CD14-positive monocyte (primary cell): ENCODE measurements around the gene DIRAS1. TPM values are rescaled to one million over a fixed set of nuclear protein-coding genes. Genes with fewer than 3 reads are reported as not detected.

Source experiments
- DNase-seq, 3 donors: peaks; one replicate each; pipeline ENCODE4 v3.0.0-alpha.2; 2011 to 2022
- H2AFZ ChIP-seq: 2 replicates; pipeline ENCODE4 v1.6.0; 2012; ENCODE audit warnings: mild to moderate bottlenecking, low read depth, low read length, inconsistent platforms; ENCODE audit not compliant: insufficient read depth, poor library complexity, severe bottlenecking
- H3K27ac ChIP-seq, 2 donors: 1 replicate in 1 of 2; 2 replicates in 1 of 2; pipeline ENCODE4 v1.5.1; 2012 to 2013; ENCODE audit warnings: low read length in 2 of 2, control low read depth in 1 of 2, inconsistent platforms in 1 of 2, low read depth in 1 of 2, mild to moderate bottlenecking in 1 of 2
- H3K27me3 ChIP-seq, 2 donors: one replicate each; pipeline versions ENCODE4 v1.6.0 to v1.6.1; 2011 to 2013; ENCODE audit warnings: low read length in 2 of 2; ENCODE audit not compliant: control insufficient read depth in 2 of 2, insufficient read depth in 2 of 2
- H3K36me3 ChIP-seq, 2 donors: replicated peaks in 1 of 2; 1 replicate in 1 of 2; 2 replicates in 1 of 2; pipeline versions ENCODE4 v1.5.1 to v1.6.1; 2012 to 2013; ENCODE audit warnings: low read length in 2 of 2, control low read depth in 1 of 2, inconsistent platforms in 1 of 2, mild to moderate bottlenecking in 1 of 2; ENCODE audit not compliant: insufficient read depth in 2 of 2, control insufficient read depth in 1 of 2
- H3K4me1 ChIP-seq, 2 donors: 1 replicate in 1 of 2; 2 replicates in 1 of 2; pipeline versions ENCODE4 v1.5.1 to v1.6.1; 2012 to 2013; ENCODE audit warnings: low read length in 2 of 2, control low read depth in 1 of 2, inconsistent platforms in 1 of 2, mild to moderate bottlenecking in 1 of 2, moderate library complexity in 1 of 2; ENCODE audit not compliant: insufficient read depth in 2 of 2, control insufficient read depth in 1 of 2
- H3K4me2 ChIP-seq: replicated peaks from 2 replicates; pipeline ENCODE3; 2012; ENCODE audit warnings: low read length, moderate library complexity, mild to moderate bottlenecking; ENCODE audit not compliant: poor library complexity, severe bottlenecking; ENCODE audit errors: extremely low read depth
- H3K4me3 ChIP-seq, 3 experiments: fragments of 200-600 bp in 1 of 3; sonication (generic) in 1 of 3; replicated peaks in 1 of 3; 1 replicate in 2 of 3; 2 replicates in 1 of 3; pipeline ENCODE4 v1.5.1; 2011 to 2013; ENCODE audit warnings: low read length in 3 of 3, mild to moderate bottlenecking in 3 of 3, control low read depth in 2 of 3, low read depth in 2 of 3, inconsistent platforms in 1 of 3, moderate library complexity in 1 of 3
- H3K79me2 ChIP-seq: 2 replicates; pipeline ENCODE4 v1.6.0; 2012; ENCODE audit warnings: mild to moderate bottlenecking, control low read depth, inconsistent platforms, low read length, moderate library complexity; ENCODE audit not compliant: insufficient read depth
- H3K9ac ChIP-seq: 2 replicates; pipeline ENCODE4 v1.6.0; 2017; ENCODE audit warnings: low read length, mild to moderate bottlenecking; ENCODE audit not compliant: insufficient read depth, poor library complexity, severe bottlenecking
- H3K9me3 ChIP-seq, 2 donors: replicated peaks in 1 of 2; 1 replicate in 1 of 2; 2 replicates in 1 of 2; pipeline versions ENCODE4 v1.5.1 to v1.6.1; 2012 to 2013; ENCODE audit warnings: low read length in 2 of 2, control low read depth in 1 of 2; ENCODE audit not compliant: control insufficient read depth in 1 of 2, insufficient read depth in 1 of 2
- H4K20me1 ChIP-seq: 2 replicates; pipeline ENCODE4 v1.6.0; 2012; ENCODE audit warnings: mild to moderate bottlenecking, low read length, control low read depth, moderate library complexity; ENCODE audit not compliant: insufficient read depth
- H3K27ac Mint-ChIP-seq, 7 donors: one replicate each; pipeline ENCODE4 v1.8.0; 2020; ENCODE audit warnings: mild to moderate bottlenecking in 7 of 7, mixed read lengths in 7 of 7, moderate library complexity in 6 of 7, inconsistent platforms in 2 of 7
- H3K27me3 Mint-ChIP-seq, 3 donors: one replicate each; pipeline ENCODE4 v1.8.0; 2021 to 2022; ENCODE audit warnings: low read depth in 3 of 3, mild to moderate bottlenecking in 3 of 3, mixed read lengths in 3 of 3, moderate library complexity in 3 of 3, inconsistent platforms in 1 of 3
- H3K36me3 Mint-ChIP-seq, 2 donors: one replicate each; pipeline ENCODE4 v1.8.0; 2020; ENCODE audit warnings: mixed read lengths in 2 of 2, inconsistent platforms in 1 of 2, mild to moderate bottlenecking in 1 of 2
- H3K4me1 Mint-ChIP-seq: one replicate; pipeline ENCODE4 v1.8.0; 2020; ENCODE audit warnings: mild to moderate bottlenecking, mixed read lengths
- H3K4me3 Mint-ChIP-seq, 2 donors: one replicate each; pipeline ENCODE4 v1.8.0; 2020; ENCODE audit warnings: mild to moderate bottlenecking in 2 of 2, mixed read lengths in 2 of 2, moderate library complexity in 1 of 2
- H3K9me3 Mint-ChIP-seq, 7 donors: one replicate each; pipeline ENCODE4 v1.8.0; 2020 to 2022; ENCODE audit warnings: mixed read lengths in 7 of 7, mild to moderate bottlenecking in 6 of 7, moderate library complexity in 6 of 7, inconsistent platforms in 2 of 7
- CTCF ChIP-seq: fragments of 200-600 bp; IDR thresholded peaks from one replicate; pipeline ENCODE4 v1.8.0; 2022; ENCODE audit warnings: antibody characterized with exemption, mild to moderate bottlenecking
- WGBS: methylation state at CpG from one replicate; pipeline ENCODE4 v1.1.5; 2013; ENCODE audit warnings: missing lambda C conversion rate; ENCODE audit not compliant: insufficient coverage; 5-methylcytosine and 5-hydroxymethylcytosine counted together
- intact Hi-C, 2 donors: fragments of 100-400 bp; cut with micrococcal nuclease; formaldehyde crosslinking; loops; one replicate each; pipeline versions ENCODE4 v1.15.0 to v1.15.1; 2023
- polyA plus RNA-seq, 3 donors: library from polyadenylated mRNA; depleted of rRNA in 1 of 3; unstranded in 2 of 3; stranded (reverse) in 1 of 3; fragments of 300-500 nt in 2 of 3; fragments of >200 nt in 1 of 3; fragmentation: Illumina TruSeq in 2 of 3; gene quantifications; 1 replicate in 2 of 3; 2 replicates in 1 of 3; pipeline ENCODE4 v1.2.3, GENCODE V29; 2012 to 2021

The DIRAS1 gene
- polyA plus RNA-seq, 3 donors, result 0.04 TPM; not detected in 2

- H3K9me3 ChIP-seq, result peaks cover 14 to 21% of the 10 kb centered on the region in 2 donors
- H3K27me3 ChIP-seq, result peaks cover 12 to 24% of the 10 kb centered on the region in 2 donors
- 95% methylated on average over 42 of the region's 51 CpGs for WGBS
- H2AFZ ChIP-seq, result no peak overlapping the region
- Mint-ChIP-seq H3K27ac (no peak overlapping the region), H3K36me3 (no peaks in the 10 kb centered on the region), H3K4me1 (peaks cover 7% of the 10 kb centered on the region), H3K27me3 (peaks cover 21 to 42% (median 23%) of the 10 kb centered on the region in 3 donors), H3K9me3 (peaks cover 13 to 25% (median 18%) of the 10 kb centered on the region in 7 donors), H3K4me3 (no peak overlapping the region)
- H3K4me1 ChIP-seq, result peaks cover 5 to 10% of the 10 kb centered on the region in 2 donors
- intact Hi-C loops, result no loop called here
- H3K79me2 ChIP-seq, result no peaks in the 10 kb centered on the region
- H3K9ac ChIP-seq, result no peak overlapping the region
- H3K4me2 ChIP-seq, result no peak overlapping the region
- H3K36me3 ChIP-seq, result no peaks in the 10 kb centered on the region
- H4K20me1 ChIP-seq, result no peaks in the 10 kb centered on the region
- no peak for TF ChIP-seq CTCF
- no peak overlapping the region for H3K27ac ChIP-seq
- DNase-seq, result no peak
- no peak overlapping the region for H3K4me3 ChIP-seq
Measured at GRCh38 chr19:2716722-2717637, 4.2 kb downstream of the DIRAS1 start.

- peak overlapping the region in 1 of 2 donors; percentile 31 for H3K4me3 Mint-ChIP-seq
Measured at GRCh38 chr19:2716275-2716650, 4.9 kb downstream of the DIRAS1 start.

More at GRCh38 chr19:2716275-2716650, 4.9 kb downstream of the DIRAS1 start:
- Mint-ChIP-seq H3K9me3 (peaks cover 11 to 20% (median 13%) of the 10 kb centered on the region in 7 donors), H3K27me3 (peaks cover 17 to 41% (median 19%) of the 10 kb centered on the region in 3 donors), H3K27ac (no peak overlapping the region), H3K4me1 (peaks cover 8% of the 10 kb centered on the region), H3K36me3 (no peaks in the 10 kb centered on the region)
- Histone ChIP-seq H3K4me3 (no peak overlapping the region), H3K4me1 (peaks cover 5 to 10% of the 10 kb centered on the region in 2 donors), H3K9me3 (peaks cover 14 to 21% of the 10 kb centered on the region in 2 donors), H3K4me2 (no peak overlapping the region), H3K36me3 (no peaks in the 10 kb centered on the region), H2AFZ (no peak overlapping the region), H3K9ac (no peak overlapping the region), H3K79me2 (no peaks in the 10 kb centered on the region), H3K27me3 (peaks cover 10 to 18% of the 10 kb centered on the region in 2 donors), H4K20me1 (no peaks in the 10 kb centered on the region), H3K27ac (no peak overlapping the region)
- no peak for TF ChIP-seq CTCF
- 97% methylated on average over 10 of the region's 19 CpGs for WGBS
- intact Hi-C loops, result no loop called here
- no peak for DNase-seq
